Measurements from ENCODE around the gene LY6G5C. TPM values are rescaled to one million over a fixed set of nuclear protein-coding genes. Genes with fewer than 3 reads are reported as not detected.

The LY6G5C gene
- total and polyA plus RNA-seq, 2 of the 13 experiments (the other 11 are each of a cell fraction or from before 2014, with no cell fraction given): 0.33 to 0.55 TPM

DNA sequence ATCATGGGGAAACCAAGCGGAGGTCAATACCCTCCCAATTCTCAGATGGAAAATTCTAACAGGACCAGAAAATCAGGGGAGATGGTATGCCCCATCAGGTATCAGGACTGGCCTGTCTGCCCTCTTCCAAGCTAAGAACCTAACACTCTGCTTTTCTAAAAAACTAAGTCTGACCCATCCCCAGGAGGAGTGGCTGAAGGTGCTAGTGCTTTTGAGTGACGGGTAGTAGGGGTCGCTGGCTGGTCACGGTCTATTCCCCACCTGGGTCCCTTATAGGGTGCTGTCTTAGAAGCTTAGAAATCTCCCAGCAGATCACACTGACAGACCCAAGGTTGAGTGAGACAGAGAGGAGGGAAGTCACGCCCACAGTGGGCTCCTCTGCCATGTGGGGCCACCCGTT is 12.7 kb upstream of the LY6G5C start:
- no TSS peak for BruUV-seq (replicated peaks)

DNA sequence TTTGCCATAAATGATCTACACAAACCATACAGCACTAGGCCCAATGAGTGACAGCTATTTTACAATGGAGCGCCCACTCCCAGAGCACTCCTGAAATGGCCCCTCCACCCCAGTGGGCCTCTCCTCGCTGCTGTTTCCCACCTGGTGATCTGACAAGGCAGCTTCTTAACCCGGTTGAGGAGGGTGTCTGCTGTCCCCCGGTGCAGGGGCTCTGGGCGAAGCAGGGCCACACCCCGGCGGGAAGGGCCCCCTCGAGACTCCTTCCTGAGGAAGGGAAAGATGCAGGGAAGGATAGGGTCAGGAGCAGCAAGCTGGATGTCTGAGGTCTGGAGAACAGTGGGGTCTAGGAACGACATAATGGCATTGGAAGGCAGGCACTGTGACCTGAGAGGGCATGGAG is 12.0 kb upstream of the LY6G5C start:
- no TSS peak for BruUV-seq (replicated peaks)
- H3K4me3 ChIP-seq (replicated peaks in 1 of 3; ENCODE audit: insufficient read depth in 1 of 3, low read depth in 2 of 3, low read length in 3 of 3): no peak overlapping the region
- no peaks in the 10 kb centered on the region for H3K9me3 ChIP-seq (ENCODE audit: low read length)
- no peak for ATAC-seq
- H3K9ac ChIP-seq (ENCODE audit: insufficient read depth, low read depth, low read length): no peak overlapping the region
- POLR2A ChIA-PET: interaction anchor here (0.6 to 4.9 kb wide), 3 partner anchors 10 to 135 kb away, joined by 3 to 22 read pairs (median 4); partner anchors contain the start of genes ABHD16A, HSPA1B and MSH5
- no peak overlapping the region for H2AFZ ChIP-seq (ENCODE audit: low read length)
- peaks cover 54 to 84% of the 10 kb centered on the region in 2 experiments for H3K36me3 ChIP-seq (replicated peaks in 1 of 2; ENCODE audit: control insufficient read depth in 1 of 2, insufficient read depth in 2 of 2, low read length in 2 of 2)
- in situ Hi-C loops (cut with HindIII; ENCODE audit: extremely low pct_ligation_motif_present, low pct_unique_long_range_greater_than_20kb): no loop called here
- DNase-seq (ENCODE audit: low spot score): no peak
- CTCF ChIA-PET (ENCODE audit: low intra/inter-chr PET ratio, low total read pairs): no interaction called here
- no peak overlapping the region for H3K4me2 ChIP-seq (ENCODE audit: low read depth, low read length)
- no peak overlapping the region for H3K27ac ChIP-seq (ENCODE audit: extremely low read length, insufficient read depth, low read length)
- H3K79me2 ChIP-seq (ENCODE audit: insufficient read depth, low read length): no peaks in the 10 kb centered on the region
- no peak for FAIRE-seq
- no peaks in the 10 kb centered on the region for H3K27me3 ChIP-seq (ENCODE audit: control insufficient read depth in 1 of 2, insufficient read depth in 2 of 2, low read length in 2 of 2)
- peaks cover 12% of the 10 kb centered on the region; the same call in 1 of the 2 replicates for H3K4me1 ChIP-seq (ENCODE audit: insufficient read depth, low read length)
- intact Hi-C loops (cut with micrococcal nuclease; ENCODE audit: unreplicated experiment): no loop called here
- H4K20me1 ChIP-seq (ENCODE audit: insufficient read depth, low read length): no peaks in the 10 kb centered on the region
- 97% methylated on average over 9 of the region's 9 CpGs for WGBS (ENCODE audit: low lambda C conversion rate)
- TF ChIP-seq ZNF547 (CRISPR knock-in tag; IDR thresholded peaks at IDR 0.05) (no peak), NCOA2 (CRISPR knock-in tag; IDR thresholded peaks at IDR 0.05) (no peak), ZNF772 (CRISPR knock-in tag; IDR thresholded peaks at IDR 0.05) (no peak), SMAD3 (CRISPR knock-in tag; IDR thresholded peaks at IDR 0.05) (no peak)
- TF ChIP-seq, protein P1, sequence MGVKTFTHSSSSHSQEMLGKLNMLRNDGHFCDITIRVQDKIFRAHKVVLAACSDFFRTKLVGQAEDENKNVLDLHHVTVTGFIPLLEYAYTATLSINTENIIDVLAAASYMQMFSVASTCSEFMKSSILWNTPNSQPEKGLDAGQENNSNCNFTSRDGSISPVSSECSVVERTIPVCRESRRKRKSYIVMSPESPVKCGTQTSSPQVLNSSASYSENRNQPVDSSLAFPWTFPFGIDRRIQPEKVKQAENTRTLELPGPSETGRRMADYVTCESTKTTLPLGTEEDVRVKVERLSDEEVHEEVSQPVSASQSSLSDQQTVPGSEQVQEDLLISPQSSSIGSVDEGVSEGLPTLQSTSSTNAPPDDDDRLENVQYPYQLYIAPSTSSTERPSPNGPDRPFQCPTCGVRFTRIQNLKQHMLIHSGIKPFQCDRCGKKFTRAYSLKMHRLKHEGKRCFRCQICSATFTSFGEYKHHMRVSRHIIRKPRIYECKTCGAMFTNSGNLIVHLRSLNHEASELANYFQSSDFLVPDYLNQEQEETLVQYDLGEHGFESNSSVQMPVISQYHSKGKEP (CRISPR knock-in tag; IDR thresholded peaks at IDR 0.05): no peak
- TF ChIP-seq, protein P2, sequence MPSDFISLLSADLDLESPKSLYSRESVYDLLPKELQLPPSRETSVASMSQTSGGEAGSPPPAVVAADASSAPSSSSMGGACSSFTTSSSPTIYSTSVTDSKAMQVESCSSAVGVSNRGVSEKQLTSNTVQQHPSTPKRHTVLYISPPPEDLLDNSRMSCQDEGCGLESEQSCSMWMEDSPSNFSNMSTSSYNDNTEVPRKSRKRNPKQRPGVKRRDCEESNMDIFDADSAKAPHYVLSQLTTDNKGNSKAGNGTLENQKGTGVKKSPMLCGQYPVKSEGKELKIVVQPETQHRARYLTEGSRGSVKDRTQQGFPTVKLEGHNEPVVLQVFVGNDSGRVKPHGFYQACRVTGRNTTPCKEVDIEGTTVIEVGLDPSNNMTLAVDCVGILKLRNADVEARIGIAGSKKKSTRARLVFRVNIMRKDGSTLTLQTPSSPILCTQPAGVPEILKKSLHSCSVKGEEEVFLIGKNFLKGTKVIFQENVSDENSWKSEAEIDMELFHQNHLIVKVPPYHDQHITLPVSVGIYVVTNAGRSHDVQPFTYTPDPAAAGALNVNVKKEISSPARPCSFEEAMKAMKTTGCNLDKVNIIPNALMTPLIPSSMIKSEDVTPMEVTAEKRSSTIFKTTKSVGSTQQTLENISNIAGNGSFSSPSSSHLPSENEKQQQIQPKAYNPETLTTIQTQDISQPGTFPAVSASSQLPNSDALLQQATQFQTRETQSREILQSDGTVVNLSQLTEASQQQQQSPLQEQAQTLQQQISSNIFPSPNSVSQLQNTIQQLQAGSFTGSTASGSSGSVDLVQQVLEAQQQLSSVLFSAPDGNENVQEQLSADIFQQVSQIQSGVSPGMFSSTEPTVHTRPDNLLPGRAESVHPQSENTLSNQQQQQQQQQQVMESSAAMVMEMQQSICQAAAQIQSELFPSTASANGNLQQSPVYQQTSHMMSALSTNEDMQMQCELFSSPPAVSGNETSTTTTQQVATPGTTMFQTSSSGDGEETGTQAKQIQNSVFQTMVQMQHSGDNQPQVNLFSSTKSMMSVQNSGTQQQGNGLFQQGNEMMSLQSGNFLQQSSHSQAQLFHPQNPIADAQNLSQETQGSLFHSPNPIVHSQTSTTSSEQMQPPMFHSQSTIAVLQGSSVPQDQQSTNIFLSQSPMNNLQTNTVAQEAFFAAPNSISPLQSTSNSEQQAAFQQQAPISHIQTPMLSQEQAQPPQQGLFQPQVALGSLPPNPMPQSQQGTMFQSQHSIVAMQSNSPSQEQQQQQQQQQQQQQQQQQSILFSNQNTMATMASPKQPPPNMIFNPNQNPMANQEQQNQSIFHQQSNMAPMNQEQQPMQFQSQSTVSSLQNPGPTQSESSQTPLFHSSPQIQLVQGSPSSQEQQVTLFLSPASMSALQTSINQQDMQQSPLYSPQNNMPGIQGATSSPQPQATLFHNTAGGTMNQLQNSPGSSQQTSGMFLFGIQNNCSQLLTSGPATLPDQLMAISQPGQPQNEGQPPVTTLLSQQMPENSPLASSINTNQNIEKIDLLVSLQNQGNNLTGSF (CRISPR knock-in tag; IDR thresholded peaks at IDR 0.05): no peak

More for the DNA sequence above, 12.7 kb upstream of the LY6G5C start:
- ATAC-seq (no peak), FAIRE-seq (no peak), DNase-seq (ENCODE audit: low spot score) (no peak)
- Histone ChIP-seq H3K4me2 (ENCODE audit: low read depth, low read length) (no peak overlapping the region), H3K9me3 (ENCODE audit: low read length) (no peaks in the 10 kb centered on the region), H3K4me3 (replicated peaks in 1 of 3; ENCODE audit: insufficient read depth in 1 of 3, low read depth in 2 of 3, low read length in 3 of 3) (no peak overlapping the region), H3K27me3 (ENCODE audit: control insufficient read depth in 1 of 2, insufficient read depth in 2 of 2, low read length in 2 of 2) (no peaks in the 10 kb centered on the region), H3K4me1 (ENCODE audit: insufficient read depth, low read length) (peaks cover 12% of the 10 kb centered on the region; the same call in 1 of the 2 replicates), H2AFZ (ENCODE audit: low read length) (no peak overlapping the region), H3K27ac (ENCODE audit: extremely low read length, insufficient read depth, low read length) (no peak overlapping the region), H4K20me1 (ENCODE audit: insufficient read depth, low read length) (no peaks in the 10 kb centered on the region), H3K36me3 (replicated peaks in 1 of 2; ENCODE audit: control insufficient read depth in 1 of 2, insufficient read depth in 2 of 2, low read length in 2 of 2) (peaks cover 48 to 80% of the 10 kb centered on the region in 2 experiments), H3K79me2 (ENCODE audit: insufficient read depth, low read length) (no peaks in the 10 kb centered on the region), H3K9ac (ENCODE audit: insufficient read depth, low read depth, low read length) (no peak overlapping the region)
- TF ChIP-seq FOXM1 (CRISPR knock-in tag; IDR thresholded peaks at IDR 0.05): no peak
- no peak for TF ChIP-seq GATAD2A (CRISPR knock-in tag; IDR thresholded peaks at IDR 0.05)
- no peak for TF ChIP-seq SMC3 (IDR thresholded peaks at IDR 0.05; ENCODE audit: low read length)
- TF ChIP-seq ZNF24 (IDR thresholded peaks at IDR 0.05): no peak
- TF ChIP-seq ZNF484 (CRISPR knock-in tag; IDR thresholded peaks at IDR 0.05; ENCODE audit: borderline replicate concordance, low read depth): no peak
- no peak for TF ChIP-seq RAD51 (IDR thresholded peaks at IDR 0.05; ENCODE audit: borderline replicate concordance)
- TF ChIP-seq NFKB2 (CRISPR knock-in tag; IDR thresholded peaks at IDR 0.05; ENCODE audit: borderline replicate concordance): no peak
- TF ChIP-seq EED (CRISPR knock-in tag; IDR thresholded peaks at IDR 0.05): no peak
- TF ChIP-seq MTA1 (CRISPR knock-in tag; IDR thresholded peaks at IDR 0.05; ENCODE audit: borderline replicate concordance): no peak
- CTCF ChIA-PET (ENCODE audit: low intra/inter-chr PET ratio, low total read pairs): no interaction called here
- intact Hi-C loops (cut with micrococcal nuclease; ENCODE audit: unreplicated experiment) (no loop called here), in situ Hi-C loops (cut with HindIII; ENCODE audit: extremely low pct_ligation_motif_present, low pct_unique_long_range_greater_than_20kb) (no loop called here)
- 95% methylated on average over 6 of the region's 6 CpGs for WGBS (ENCODE audit: low lambda C conversion rate)
- POLR2A ChIA-PET: interaction anchor here (4.9 kb wide), 1 partner anchor 9 kb away, joined by 22 read pairs; the partner anchor contains the start of gene ABHD16A
